ENCODE results near the gene ITGAD. TPM values are rescaled to one million over a fixed set of nuclear protein-coding genes. Genes with fewer than 3 reads are reported as not detected.

ITGAD gene
- total RNA-seq, 2 experiments from 2014 or later: not detected

GRCh38 chr16:31395647-31396046 is 2.5 kb downstream of the ITGAD start:
- no peaks in the 10 kb centered on the region for H3K36me3 Mint-ChIP-seq
- CTCF ChIA-PET: interaction anchor here (1.0 kb wide), 1 partner anchor 48 kb away, joined by 3 read pairs; no protein-coding TSS in a partner anchor
- no peak for DNase-seq
- intact Hi-C loops (cut with micrococcal nuclease): no loop called here
- H3K4me1 Mint-ChIP-seq (ENCODE audit: low read depth): peaks cover 4% of the 10 kb centered on the region
- peaks cover 6% of the 10 kb centered on the region for H3K27me3 Mint-ChIP-seq
- H3K9me3 Mint-ChIP-seq: peaks cover 11% of the 10 kb centered on the region
- no peak overlapping the region for H3K27ac Mint-ChIP-seq
- no peak overlapping the region for H3K4me3 Mint-ChIP-seq
- POLR2A ChIA-PET: no interaction called here

DNA sequence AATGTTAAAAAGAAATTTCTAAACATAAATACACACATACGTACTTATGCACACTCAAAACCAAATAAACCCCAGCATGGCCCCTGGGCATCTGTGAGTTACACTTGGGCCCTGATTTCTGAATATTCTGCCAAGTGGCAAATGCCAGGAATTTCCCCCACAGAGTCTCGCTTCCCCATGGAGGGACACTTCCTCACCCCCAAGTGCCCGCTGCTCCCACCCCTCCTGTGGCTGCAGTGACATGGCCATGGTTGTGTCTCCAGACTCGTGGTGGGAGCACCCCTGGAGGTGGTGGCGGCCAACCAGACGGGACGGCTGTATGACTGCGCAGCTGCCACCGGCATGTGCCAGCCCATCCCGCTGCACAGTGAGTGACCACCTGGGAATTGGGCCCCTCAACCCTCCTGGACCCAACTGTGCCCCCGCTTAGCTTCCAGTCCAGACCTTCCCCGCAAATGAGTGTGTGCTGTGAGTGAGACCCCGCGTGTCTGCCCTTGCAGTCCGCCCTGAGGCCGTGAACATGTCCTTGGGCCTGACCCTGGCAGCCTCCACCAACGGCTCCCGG is 4.0 kb downstream of the ITGAD start:
- ChIA-PET POLR2A (no interaction called here), CTCF (no interaction called here)
- Mint-ChIP-seq H3K9me3 (peaks cover 11% of the 10 kb centered on the region), H3K27ac (no peak overlapping the region), H3K4me1 (ENCODE audit: low read depth) (peaks cover 4% of the 10 kb centered on the region), H3K27me3 (peaks cover 6% of the 10 kb centered on the region), H3K36me3 (no peaks in the 10 kb centered on the region), H3K4me3 (no peak overlapping the region)
- no peak for DNase-seq
- intact Hi-C loops (cut with micrococcal nuclease): no loop called here

GRCh38 chr16:31397701-31398100 is 4.6 kb downstream of the ITGAD start:
- ChIA-PET POLR2A (no interaction called here), CTCF (interaction anchor here (0.7 kb wide), 1 partner anchor 10 kb away, joined by 3 read pairs; no protein-coding TSS in a partner anchor)
- intact Hi-C loops (cut with micrococcal nuclease): no loop called here
- Mint-ChIP-seq H3K27ac (no peak overlapping the region), H3K36me3 (no peaks in the 10 kb centered on the region), H3K27me3 (peaks cover 6% of the 10 kb centered on the region), H3K4me1 (ENCODE audit: low read depth) (peaks cover 7% of the 10 kb centered on the region), H3K9me3 (peaks cover 11% of the 10 kb centered on the region), H3K4me3 (no peak overlapping the region)
- no peak for DNase-seq

GRCh38 chr16:31400191-31400590 is 7.1 kb downstream of the ITGAD start:
- Mint-ChIP-seq H3K4me1 (ENCODE audit: low read depth) (peaks cover 7% of the 10 kb centered on the region), H3K36me3 (no peaks in the 10 kb centered on the region), H3K4me3 (no peak overlapping the region), H3K27me3 (no peaks in the 10 kb centered on the region), H3K27ac (no peak overlapping the region), H3K9me3 (peaks cover 11% of the 10 kb centered on the region)
- CTCF ChIA-PET: interaction anchor here (1.3 kb wide), 1 partner anchor 17 kb away, joined by 4 read pairs; no protein-coding TSS in a partner anchor
- DNase-seq: no peak
- POLR2A ChIA-PET: no interaction called here
- intact Hi-C loops (cut with micrococcal nuclease): no loop called here

- no peak overlapping the region for H3K4me3 Mint-ChIP-seq
- intact Hi-C loops (cut with micrococcal nuclease): no loop called here
- peaks cover 11% of the 10 kb centered on the region for H3K9me3 Mint-ChIP-seq
- no peaks in the 10 kb centered on the region for H3K27me3 Mint-ChIP-seq
- POLR2A ChIA-PET: no interaction called here
- peaks cover 7% of the 10 kb centered on the region for H3K4me1 Mint-ChIP-seq (ENCODE audit: low read depth)
- CTCF ChIA-PET: interaction anchor here (1.3 kb wide), 1 partner anchor 19 kb away, joined by 4 read pairs; no protein-coding TSS in a partner anchor
- DNase-seq: no peak
- no peak overlapping the region for H3K27ac Mint-ChIP-seq
- H3K36me3 Mint-ChIP-seq: no peaks in the 10 kb centered on the region
Observed at GRCh38 chr16:31401436-31401835, 8.3 kb downstream of the ITGAD start.

DNA sequence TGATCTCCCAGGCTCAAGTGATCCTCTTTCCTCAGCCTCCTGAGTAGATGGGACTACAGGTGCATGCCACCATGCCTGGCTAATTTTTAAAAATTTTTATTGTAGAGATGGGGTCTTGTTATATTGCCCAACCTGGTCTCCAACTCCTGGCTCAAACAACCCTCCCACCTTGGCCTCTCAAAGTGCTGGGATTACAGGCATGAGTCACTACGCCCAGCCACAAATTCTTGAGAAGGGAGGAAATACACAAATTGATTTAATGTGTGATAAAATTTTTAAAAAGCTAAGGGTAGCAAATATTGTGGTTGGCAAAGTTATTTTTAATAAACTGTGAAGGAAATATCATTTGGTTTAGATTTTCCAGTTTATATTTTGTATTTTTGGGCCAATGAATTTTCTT is 9.6 kb downstream of the ITGAD start:
- intact Hi-C loops (cut with micrococcal nuclease): no loop called here
- Mint-ChIP-seq H3K4me1 (ENCODE audit: low read depth) (peaks cover 7% of the 10 kb centered on the region), H3K9me3 (peaks cover 11% of the 10 kb centered on the region), H3K36me3 (no peaks in the 10 kb centered on the region), H3K27me3 (no peaks in the 10 kb centered on the region), H3K27ac (no peak overlapping the region), H3K4me3 (no peak overlapping the region)
- POLR2A ChIA-PET: no interaction called here
- CTCF ChIA-PET: interaction anchor here (0.7 to 1.3 kb wide), 2 partner anchors 20 to 35 kb away, joined by 3 to 4 read pairs; no protein-coding TSS in a partner anchor
- DNase-seq: no peak

DNA sequence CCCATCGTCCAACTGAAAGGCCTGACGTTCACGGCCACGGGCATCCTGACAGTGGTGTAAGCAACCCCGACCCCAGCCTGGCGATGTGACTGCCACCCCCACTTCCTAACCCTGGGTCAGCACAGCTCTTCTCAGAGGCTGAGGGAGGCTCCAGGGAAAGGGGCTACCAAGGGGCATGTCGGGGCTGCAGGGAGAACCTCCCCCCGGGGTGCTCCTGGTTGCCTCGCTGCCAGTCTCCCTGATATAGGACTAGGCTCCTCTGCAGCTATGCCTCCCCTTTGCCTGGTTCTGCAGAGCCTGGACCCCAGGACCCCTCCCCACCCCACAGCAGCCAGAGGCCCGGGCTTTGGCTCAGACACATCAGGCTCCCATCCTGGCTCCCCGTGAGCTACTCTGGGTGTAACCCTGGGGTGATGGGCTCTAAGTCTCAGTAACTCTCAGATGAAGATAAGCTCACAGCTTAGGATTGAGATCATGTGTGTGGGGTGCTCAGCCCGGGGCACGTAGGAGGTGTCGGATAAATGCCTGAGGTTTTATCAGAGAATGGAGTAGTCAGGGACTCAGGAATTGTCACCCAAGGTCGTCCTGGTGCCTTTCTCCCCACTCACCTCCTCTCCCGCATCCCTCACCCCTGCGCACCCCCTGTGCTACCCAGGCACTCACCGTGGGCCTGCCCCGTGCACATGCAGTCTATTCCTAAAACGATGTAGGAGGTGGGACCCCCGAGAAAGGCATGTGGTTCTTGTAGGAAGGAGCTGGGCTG is 10.6 kb downstream of the ITGAD start:
- Mint-ChIP-seq H3K36me3 (no peaks in the 10 kb centered on the region), H3K4me3 (no peak overlapping the region), H3K27me3 (peaks cover 2% of the 10 kb centered on the region), H3K27ac (no peak overlapping the region), H3K9me3 (peaks cover 11% of the 10 kb centered on the region), H3K4me1 (ENCODE audit: low read depth) (peaks cover 7% of the 10 kb centered on the region)
- DNase-seq: no peak
- CTCF ChIA-PET: no interaction called here
- POLR2A ChIA-PET: no interaction called here
- intact Hi-C loops (cut with micrococcal nuclease): no loop called here

DNA sequence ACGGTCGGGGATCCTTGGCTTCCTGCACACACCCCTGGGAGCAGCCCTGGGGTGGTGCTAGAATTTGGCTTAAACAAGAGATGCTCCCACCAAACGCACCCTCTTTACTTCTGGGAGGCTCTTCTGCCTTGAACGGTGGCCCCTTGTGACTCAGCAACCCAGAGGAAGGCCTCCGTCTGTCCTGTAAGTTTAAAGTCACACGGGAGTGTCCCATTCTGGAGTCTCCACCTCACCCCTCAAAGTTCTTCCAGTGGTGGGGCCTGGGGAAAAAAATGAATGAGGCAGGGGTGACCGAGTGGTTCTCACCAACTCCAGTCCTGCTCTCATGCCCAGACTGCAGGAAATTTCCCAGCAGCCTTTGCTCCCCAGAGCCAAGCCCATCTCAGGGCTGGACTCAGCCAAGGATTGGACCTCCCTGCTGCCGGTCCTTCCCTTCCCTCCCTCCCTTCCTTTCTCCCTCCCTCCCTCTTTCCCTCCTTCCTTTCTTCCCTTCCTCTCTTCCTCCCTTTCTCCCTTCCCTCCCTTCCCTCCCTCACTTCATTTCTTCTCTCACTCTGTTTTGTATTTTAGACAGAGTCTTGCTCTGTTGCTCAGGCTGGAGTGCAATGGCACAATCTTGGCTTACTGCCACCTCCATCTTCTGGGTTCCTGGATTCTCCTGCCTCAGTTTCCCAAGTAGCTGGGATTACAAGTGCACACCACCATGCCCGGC is 11.4 kb downstream of the ITGAD start:
- Mint-ChIP-seq H3K4me3 (no peak overlapping the region), H3K9me3 (peaks cover 6% of the 10 kb centered on the region), H3K4me1 (ENCODE audit: low read depth) (peaks cover 7% of the 10 kb centered on the region), H3K27me3 (peaks cover 2% of the 10 kb centered on the region), H3K27ac (no peak overlapping the region), H3K36me3 (no peaks in the 10 kb centered on the region)
- ChIA-PET CTCF (interaction anchor here (1.3 kb wide), 1 partner anchor 262 kb away, joined by 3 read pairs; no protein-coding TSS in a partner anchor), POLR2A (no interaction called here)
- intact Hi-C loops (cut with micrococcal nuclease): no loop called here
- DNase-seq: no peak

- Mint-ChIP-seq H3K27me3 (peaks cover 3% of the 10 kb centered on the region), H3K36me3 (no peaks in the 10 kb centered on the region), H3K4me3 (no peak overlapping the region), H3K27ac (no peak overlapping the region), H3K4me1 (ENCODE audit: low read depth) (peaks cover 3% of the 10 kb centered on the region), H3K9me3 (no peaks in the 10 kb centered on the region)
- POLR2A ChIA-PET: no interaction called here
- intact Hi-C loops (cut with micrococcal nuclease): no loop called here
- CTCF ChIA-PET: no interaction called here
- no peak for DNase-seq
Observed at GRCh38 chr16:31407406-31407805, 14.3 kb downstream of the ITGAD start.

DNA sequence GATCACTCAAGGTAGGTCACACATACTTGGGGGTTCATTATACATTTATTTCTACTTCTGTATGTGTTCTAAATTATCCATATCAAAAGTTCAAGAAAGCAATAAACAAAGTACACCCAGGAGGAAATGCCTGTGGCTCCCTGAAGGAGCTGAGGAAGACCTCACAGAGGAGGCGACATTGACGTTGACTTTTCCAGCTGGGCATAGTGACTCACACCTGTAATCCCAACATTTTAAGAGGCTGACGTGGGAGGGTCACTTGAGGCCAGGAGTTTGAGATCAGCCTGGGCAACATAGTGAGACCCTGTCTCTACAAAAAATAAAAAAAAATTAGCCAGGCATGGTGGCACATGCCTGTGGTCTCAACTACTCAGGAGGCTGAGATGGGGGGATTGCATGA is 16.3 kb downstream of the ITGAD start:
- no peak for DNase-seq
- Mint-ChIP-seq H3K4me3 (no peak overlapping the region), H3K27ac (no peak overlapping the region), H3K4me1 (ENCODE audit: low read depth) (no peaks in the 10 kb centered on the region), H3K27me3 (peaks cover 3% of the 10 kb centered on the region), H3K36me3 (no peaks in the 10 kb centered on the region), H3K9me3 (no peaks in the 10 kb centered on the region)
- CTCF ChIA-PET: no interaction called here
- POLR2A ChIA-PET: no interaction called here
- intact Hi-C loops (cut with micrococcal nuclease): no loop called here

DNA sequence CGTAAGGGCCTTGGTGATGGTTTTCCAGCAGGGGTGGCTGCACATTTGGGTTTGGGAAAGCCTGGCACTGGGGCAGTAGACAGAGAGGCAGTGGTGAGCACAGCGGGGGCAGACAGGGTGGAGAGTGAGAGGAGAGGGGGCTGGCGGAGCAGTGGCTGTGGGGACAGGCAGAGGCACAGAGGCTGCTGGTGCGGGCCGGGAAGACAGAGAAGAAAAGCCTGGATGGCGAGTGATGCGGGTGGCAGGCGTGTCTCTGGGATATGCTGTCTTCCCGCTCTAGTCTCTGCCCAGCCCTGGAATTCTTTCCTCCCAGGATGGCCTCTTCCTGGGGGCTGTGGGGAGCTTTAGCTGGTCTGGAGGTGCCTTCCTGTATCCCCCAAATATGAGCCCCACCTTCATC is 16.9 kb downstream of the ITGAD start:
- H3K27ac Mint-ChIP-seq: no peak overlapping the region
- POLR2A ChIA-PET: no interaction called here
- CTCF ChIA-PET: no interaction called here
- H3K36me3 Mint-ChIP-seq: no peaks in the 10 kb centered on the region
- no peak for DNase-seq
- H3K9me3 Mint-ChIP-seq: no peaks in the 10 kb centered on the region
- no peak overlapping the region for H3K4me3 Mint-ChIP-seq
- intact Hi-C loops (cut with micrococcal nuclease): no loop called here
- peaks cover 3% of the 10 kb centered on the region for H3K27me3 Mint-ChIP-seq
- H3K4me1 Mint-ChIP-seq (ENCODE audit: low read depth): no peaks in the 10 kb centered on the region

DNA sequence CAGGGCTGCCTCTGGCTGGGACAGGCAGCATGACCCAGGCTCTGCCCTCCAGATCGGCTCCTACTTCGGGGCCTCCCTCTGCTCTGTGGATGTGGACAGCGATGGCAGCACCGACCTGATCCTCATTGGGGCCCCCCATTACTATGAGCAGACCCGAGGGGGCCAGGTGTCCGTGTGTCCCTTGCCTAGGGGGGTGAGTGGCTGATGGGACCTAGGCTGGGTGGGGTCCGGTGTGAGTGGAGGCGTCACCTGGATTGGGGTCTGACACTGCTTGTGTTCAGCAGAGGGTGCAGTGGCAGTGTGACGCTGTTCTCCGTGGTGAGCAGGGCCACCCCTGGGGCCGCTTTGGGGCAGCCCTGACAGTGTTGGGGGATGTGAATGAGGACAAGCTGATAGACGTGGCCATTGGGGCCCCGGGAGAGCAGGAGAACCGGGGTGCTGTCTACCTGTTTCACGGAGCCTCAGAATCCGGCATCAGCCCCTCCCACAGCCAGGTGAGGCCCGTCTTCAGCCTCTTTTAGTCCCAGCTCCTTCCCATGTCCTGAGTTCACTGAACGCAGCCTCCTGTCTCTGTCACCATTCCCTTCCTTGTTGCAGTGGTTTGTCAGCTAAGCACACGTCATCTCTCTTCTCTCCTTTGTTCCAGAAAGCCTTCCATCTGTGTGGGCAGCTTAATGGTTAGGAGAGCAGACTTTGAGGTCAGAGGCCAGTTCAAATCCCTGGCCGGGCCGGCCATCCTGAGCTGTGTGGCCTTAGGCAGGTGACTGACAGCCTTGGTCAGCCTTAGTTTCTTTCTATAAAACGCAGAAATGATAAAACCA is 18.1 kb downstream of the ITGAD start:
- H3K36me3 Mint-ChIP-seq: no peaks in the 10 kb centered on the region
- POLR2A ChIA-PET: no interaction called here
- H3K9me3 Mint-ChIP-seq: no peaks in the 10 kb centered on the region
- peaks cover 6% of the 10 kb centered on the region for H3K27me3 Mint-ChIP-seq
- H3K4me3 Mint-ChIP-seq: no peak overlapping the region
- CTCF ChIA-PET: no interaction called here
- intact Hi-C loops (cut with micrococcal nuclease): no loop called here
- no peaks in the 10 kb centered on the region for H3K4me1 Mint-ChIP-seq (ENCODE audit: low read depth)
- DNase-seq: no peak
- no peak overlapping the region for H3K27ac Mint-ChIP-seq

Measured in activated CD4-positive, alpha-beta memory T cell treated with anti-CD3 and anti-CD28 coated beads for 36 hours (primary cell).